Measurements from ENCODE around the gene KLHL18.

GRCh38 chr3:47294392-47294791, 11.6 kb downstream of the KLHL18 start:
- TF ChIP-seq CTCF (IDR thresholded peaks at IDR 0.05; ENCODE audit: low read length): no peak
- no peak for TF ChIP-seq EZH2 (IDR thresholded peaks at IDR 0.05; ENCODE audit: borderline replicate concordance, low read length)
